Tibial artery (tissue), 4 donors: ENCODE data around the gene MEPCE.

Source experiments
- DNase-seq, 2 donors: peaks; one replicate each; pipeline ENCODE4 v3.0.0-alpha.2; 2019
- H3K27ac ChIP-seq, 2 donors: fragments of 200-600 bp; sonication (generic) in 1 of 2; 1 replicate in 1 of 2; 2 replicates in 1 of 2; pipeline ENCODE4 v1.5.1; 2018 to 2019; ENCODE audit warnings: mild to moderate bottlenecking in 1 of 2
- H3K27me3 ChIP-seq, 2 donors: fragments of 200-600 bp; sonication (generic) in 1 of 2; one replicate each; pipeline versions ENCODE4 v1.5.1 to v1.6.0; 2016 to 2019
- H3K36me3 ChIP-seq, 3 donors: fragments of 200-600 bp; sonication (generic) in 2 of 3; one replicate each; pipeline ENCODE4 v1.5.1; 2016 to 2019; ENCODE audit warnings: mild to moderate bottlenecking in 2 of 3
- H3K4me1 ChIP-seq, 4 donors: fragments of 200-600 bp; sonication (generic) in 2 of 4; 1 replicate in 3 of 4; 2 replicates in 1 of 4; pipeline ENCODE4 v1.5.1; 2016 to 2019
- H3K4me3 ChIP-seq, 2 donors: fragments of 200-600 bp; sonication (generic) in 1 of 2; 1 replicate in 1 of 2; 2 replicates in 1 of 2; pipeline ENCODE4 v1.5.1; 2018 to 2019; ENCODE audit warnings: mild to moderate bottlenecking in 2 of 2
- H3K9me3 ChIP-seq, 3 donors: fragments of 200-600 bp; sonication (generic) in 1 of 3; one replicate each; pipeline ENCODE4 v1.5.1; 2016 to 2019
- CTCF ChIP-seq, 2 experiments: fragments of 200-600 bp in 1 of 2; fragments of 450-650 bp in 1 of 2; IDR thresholded peaks; one replicate each; pipeline ENCODE4 v1.5.1; 2017 to 2019; ENCODE audit warnings: antibody characterized with exemption in 2 of 2, mild to moderate bottlenecking in 1 of 2, moderate library complexity in 1 of 2
- intact Hi-C: fragments of 100-400 bp; cut with DNase I; formaldehyde crosslinking; loops from one replicate; pipeline ENCODE4 v1.15.0; 2023; ENCODE audit warnings: low total_unique reads

The MEPCE gene

DNA sequence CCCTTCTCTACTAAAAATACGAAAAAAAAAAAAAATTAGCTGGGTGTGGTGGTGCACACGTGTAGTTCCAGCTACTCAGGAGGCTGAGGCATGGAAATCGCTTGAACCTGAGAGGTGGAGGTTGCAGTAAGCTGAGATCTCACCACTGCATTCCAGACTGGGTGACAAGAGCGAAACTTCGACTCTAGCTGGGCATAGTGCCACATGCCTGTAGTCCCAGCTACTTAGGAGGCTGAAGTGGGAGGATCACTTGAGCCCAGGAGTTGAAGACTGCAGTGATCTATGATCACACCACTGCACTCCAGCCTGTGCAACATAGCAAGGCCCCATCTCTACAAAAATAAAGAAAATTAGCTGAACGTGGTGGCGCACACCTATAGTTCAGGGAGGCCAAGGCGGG is 35.7 kb downstream of the MEPCE start:
- intact Hi-C loops = loop anchor here (5.0 to 10.0 kb wide), 3 partner anchors 92 to 400 kb away; partner anchors contain the start of genes EPO and TRIP6
- no peak for TF ChIP-seq CTCF (IDR thresholded peaks at IDR 0.05)
- H3K4me1 ChIP-seq = peaks cover 0 to 35% (median 21%) of the 10 kb centered on the region in 4 donors
- H3K27ac ChIP-seq = peak overlapping the region in 1 of 2 donors; percentile 63
- no peak for DNase-seq
- H3K36me3 ChIP-seq = peaks cover 0 to 41% (median 11%) of the 10 kb centered on the region in 3 donors
- no peaks in the 10 kb centered on the region for H3K27me3 ChIP-seq
- H3K4me3 ChIP-seq = no peak overlapping the region
- H3K9me3 ChIP-seq = no peaks in the 10 kb centered on the region

DNA sequence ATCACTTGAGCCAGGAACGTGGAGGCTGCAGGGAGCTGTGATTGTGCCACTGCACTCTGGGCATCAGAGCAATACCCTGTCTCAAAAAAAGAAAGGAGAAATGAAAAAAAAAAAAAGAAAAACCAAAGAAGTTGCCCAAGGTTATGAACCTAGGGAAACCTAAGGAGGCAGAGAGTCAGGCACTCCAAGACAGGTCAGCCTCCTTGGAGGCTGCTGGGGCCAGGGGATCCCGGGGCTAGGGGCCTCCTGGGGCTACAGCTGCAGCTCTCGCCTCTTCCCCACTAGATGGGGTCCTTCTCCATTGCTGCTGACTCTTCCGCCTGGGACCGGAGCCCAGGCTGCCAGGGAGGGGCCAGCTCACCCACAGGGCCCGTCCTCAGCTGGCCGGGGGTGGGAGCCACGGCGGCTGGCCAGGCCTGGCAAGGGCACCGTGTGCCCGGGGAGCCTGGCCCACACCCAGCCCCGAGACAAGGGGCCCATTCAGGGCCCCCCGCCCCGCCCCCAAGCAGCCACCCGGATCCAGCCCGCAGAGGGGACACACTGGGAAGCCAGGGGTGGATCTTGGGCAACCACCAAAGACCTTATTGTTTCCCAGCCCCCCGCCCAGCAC is 36.2 kb downstream of the MEPCE start:
- Histone ChIP-seq H3K27ac (peak overlapping the region; percentile 43 to 63), H3K36me3 (peaks cover 0 to 41% (median 12%) of the 10 kb centered on the region in 3 donors), H3K4me1 (peaks cover 0 to 35% (median 21%) of the 10 kb centered on the region in 4 donors), H3K27me3 (no peaks in the 10 kb centered on the region), H3K4me3 (peak overlapping the region in 1 of 2 donors; percentile 23), H3K9me3 (no peaks in the 10 kb centered on the region)
- TF ChIP-seq CTCF (IDR thresholded peaks at IDR 0.05) = peak; percentile 64 to 77
- intact Hi-C loops = loop anchor here (5.0 to 10.0 kb wide), 3 partner anchors 91 to 399 kb away; partner anchors contain the start of genes EPO and TRIP6
- DNase-seq = peak; percentile 78 to 91

GRCh38 chr7:100466653-100467605 is 37.3 kb downstream of the MEPCE start:
- Histone ChIP-seq H3K27ac (peak overlapping the region; percentile 43 to 63), H3K4me1 (peaks cover 0 to 41% (median 21%) of the 10 kb centered on the region in 4 donors), H3K27me3 (no peaks in the 10 kb centered on the region), H3K4me3 (no peak overlapping the region), H3K9me3 (no peaks in the 10 kb centered on the region), H3K36me3 (peaks cover 0 to 51% (median 11%) of the 10 kb centered on the region in 3 donors)
- intact Hi-C loops = loop anchor here (5.0 to 10.0 kb wide), 3 partner anchors 90 to 398 kb away; partner anchors contain the start of genes EPO and TRIP6
- DNase-seq = no peak
- TF ChIP-seq CTCF (IDR thresholded peaks at IDR 0.05) = no peak

GRCh38 chr7:100467638-100468373 is 38.2 kb downstream of the MEPCE start:
- DNase-seq = no peak
- no peak overlapping the region for H3K4me3 ChIP-seq
- peaks cover 0 to 60% (median 11%) of the 10 kb centered on the region in 3 donors for H3K36me3 ChIP-seq
- no peak for TF ChIP-seq CTCF (IDR thresholded peaks at IDR 0.05)
- H3K4me1 ChIP-seq = peaks cover 0 to 50% (median 27%) of the 10 kb centered on the region in 4 donors
- H3K27ac ChIP-seq = peak overlapping the region in 1 of 2 donors; percentile 63
- no peaks in the 10 kb centered on the region for H3K27me3 ChIP-seq
- H3K9me3 ChIP-seq = no peaks in the 10 kb centered on the region
- intact Hi-C loops = loop anchor here (5.0 to 10.0 kb wide), 3 partner anchors 89 to 397 kb away; partner anchors contain the start of genes EPO and TRIP6
